ENCODE measurements around the gene CIDEC. TPM values are rescaled to one million over a fixed set of nuclear protein-coding genes. Genes with fewer than 3 reads are reported as not detected.
A peak's percentile ranks its signal among the peaks of the same experiment; 100 is the strongest.

Gene CIDEC
- total and polyA plus RNA-seq, 2 of the 8 experiments (the other 6 are each of a cell fraction or from before 2014, with no cell fraction given): not detected

GRCh38 chr3:9903238-9903624 is 23.2 kb upstream of the CIDEC start:
- no peaks in the 10 kb centered on the region for H3K9me3 ChIP-seq (ENCODE audit: insufficient read depth in 2 of 2, low read depth in 1 of 2, low read length in 1 of 2)
- H3K18ac ChIP-seq (ENCODE audit: extremely low read depth, low read length): 0 out of 2 replicates have a peak overlapping the region, but pooled peaks have one; percentile 51
- DNase-seq (ENCODE audit: low read depth in 1 of 2, low spot score in 2 of 2) (no peak), FAIRE-seq (no peak)
- no peak overlapping the region for H3K9ac ChIP-seq (replicated peaks in 1 of 4; ENCODE audit: extremely low read depth in 1 of 4, low read depth in 3 of 4, low read length in 3 of 4)
- H3K79me2 ChIP-seq (ENCODE audit: control insufficient read depth in 1 of 2, insufficient read depth in 2 of 2, low read length in 2 of 2): no peaks in the 10 kb centered on the region
- H4K20me1 ChIP-seq (replicated peaks in 1 of 2; ENCODE audit: control insufficient read depth in 1 of 2, insufficient read depth in 2 of 2, low read length in 2 of 2): no peaks in the 10 kb centered on the region
- H2BK12ac ChIP-seq (ENCODE audit: low read depth, low read length): 0 out of 2 replicates have a peak overlapping the region, but pooled peaks have one; percentile 91
- POLR2A ChIA-PET (ENCODE audit: partially characterized antibody): interaction anchor here (0.6 to 6.0 kb wide), 8 partner anchors 10 to 48 kb away, joined by 3 to 43 read pairs (median 4); partner anchors contain the start of gene IL17RC
- H3K23ac ChIP-seq (ENCODE audit: insufficient read length): no peak overlapping the region
- H2AK5ac ChIP-seq (ENCODE audit: low read depth, low read length): no peak overlapping the region
- no peak overlapping the region for H4K5ac ChIP-seq (ENCODE audit: insufficient read length, low read depth, low read length)
- H4K8ac ChIP-seq (ENCODE audit: extremely low read depth, insufficient read depth, low read length): peak overlapping the region; percentile 54; the same call in 1 of the 2 replicates
- no peak overlapping the region for H3K27ac ChIP-seq (ENCODE audit: low read depth, low read length)
- no peak overlapping the region for H2BK15ac ChIP-seq (ENCODE audit: low read length)
- no peak overlapping the region for H3K14ac ChIP-seq (ENCODE audit: insufficient read length)
- WGBS, 2 experiments (ENCODE audit: extremely low coverage in 1 of 2, insufficient coverage in 1 of 2, insufficient read length in 1 of 2, insufficient replicate concordance in 2 of 2, low coverage in 1 of 2, low lambda C conversion rate in 2 of 2, missing lambda C conversion rate in 1 of 2): 79% methylated on average over 4 of the region's 4 CpGs; no CpG with 5 or more reads in 1 of the 2 experiments
- no peak overlapping the region for H3K56ac ChIP-seq (replicated peaks; ENCODE audit: insufficient read length, low read depth, low read length)
- peak overlapping the region; percentile 44; the same call in 1 of the 2 replicates for H2AFZ ChIP-seq (ENCODE audit: low read length)
- peaks cover 5 to 14% (median 11%) of the 10 kb centered on the region in 4 experiments for H3K4me1 ChIP-seq (replicated peaks in 1 of 4; ENCODE audit: control insufficient read depth in 3 of 4, insufficient read depth in 4 of 4, low read length in 3 of 4)
- no peaks in the 10 kb centered on the region for H3K36me3 ChIP-seq (ENCODE audit: control insufficient read depth in 2 of 4, insufficient read depth in 4 of 4, low read length in 3 of 4)
- H2BK20ac ChIP-seq (ENCODE audit: low read length): no peak overlapping the region
- no peaks in the 10 kb centered on the region for H3K27me3 ChIP-seq (replicated peaks in 1 of 4; ENCODE audit: control insufficient read depth in 3 of 4, extremely low read depth in 1 of 4, insufficient read depth in 3 of 4, low read length in 3 of 4)
- H3K23me2 ChIP-seq (ENCODE audit: low read depth, low read length): no peaks in the 10 kb centered on the region
- H2BK120ac ChIP-seq (replicated peaks; ENCODE audit: low read depth, low read length): no peak overlapping the region
- peak overlapping the region; percentile 73; the same call in 1 of the 2 replicates for H2BK5ac ChIP-seq (ENCODE audit: low read depth, low read length)
- H3K4ac ChIP-seq (replicated peaks; ENCODE audit: insufficient read length, low read depth, low read length): peak overlapping the region; percentile 96
- no peaks in the 10 kb centered on the region for H3K79me1 ChIP-seq (ENCODE audit: low read depth, low read length)
- H4K91ac ChIP-seq (replicated peaks; ENCODE audit: insufficient read length, low read length): peak overlapping the region; percentile 87
- no peak overlapping the region; a peak in 2 of 8 replicates for H3K4me3 ChIP-seq (ENCODE audit: extremely low read depth in 1 of 4, insufficient read depth in 2 of 4, low read depth in 3 of 4, low read length in 4 of 4)
- CTCF ChIA-PET (ENCODE audit: partially characterized antibody): interaction anchor here (0.7 to 2.2 kb wide), 12 partner anchors 9 to 76 kb away, joined by 3 to 9 read pairs (median 3); partner anchors contain the start of genes CRELD1 and IL17RC
- peak overlapping the region; percentile 52; a peak in 3 of 4 replicates for H3K4me2 ChIP-seq (ENCODE audit: insufficient read depth in 1 of 2, low read depth in 2 of 2, low read length in 2 of 2)
- TF ChIP-seq NANOG (IDR thresholded peaks at IDR 0.05; ENCODE audit: insufficient read depth, low read depth, low read length, poor library complexity, severe bottlenecking) (no peak), HDAC6 (IDR thresholded peaks at IDR 0.05; ENCODE audit: low read depth, low read length) (no peak), SP4 (IDR thresholded peaks at IDR 0.05; ENCODE audit: low read length) (no peak), TAF1 (IDR thresholded peaks at IDR 0.05; ENCODE audit: low read depth, low read length) (no peak)

Data from H1 (cell line).